Measurements from ENCODE around the gene PRSS57.

PRSS57 gene

DNA sequence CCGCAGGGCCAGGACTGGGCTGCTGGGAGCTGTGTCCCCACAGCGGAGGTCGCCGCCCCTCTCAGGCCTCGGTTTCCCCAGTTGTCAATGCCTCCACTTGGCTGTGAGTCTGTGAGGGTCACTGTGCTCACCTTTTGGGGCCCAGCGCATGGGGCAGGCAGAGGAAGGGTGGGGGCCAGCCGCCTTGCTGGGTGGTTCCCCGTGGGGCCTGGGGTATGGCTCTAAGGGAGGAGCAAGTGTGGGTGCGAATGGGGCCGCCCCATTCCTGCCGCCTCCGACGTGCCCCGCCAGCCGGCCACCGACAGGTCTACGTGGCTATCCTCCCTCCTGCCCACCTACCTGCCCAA is 56.4 kb downstream of the PRSS57 start:
- DNase-seq (ENCODE audit: low read depth, low spot score) = no peak

All from astrocyte of the hippocampus (primary cell).